ENCODE data around the gene BCORL1. TPM values are rescaled to one million over a fixed set of nuclear protein-coding genes. Genes with fewer than 3 reads are reported as not detected.

Gene BCORL1
- total and polyA plus RNA-seq, 2 of the 4 experiments (the other 2 are of a cell fraction), result 0.54 to 1.6 TPM

GRCh38 chrX:130057209-130057608 lies 74.8 kb downstream of the BCORL1 start:
- H3K9me1 ChIP-seq (ENCODE audit: insufficient read depth, low read length), result no peaks in the 10 kb centered on the region
- H4K8ac ChIP-seq (ENCODE audit: low read depth in 2 of 2, low read length in 2 of 2), result no peak overlapping the region
- no peak overlapping the region for H2BK5ac ChIP-seq (ENCODE audit: low read depth, low read length, poor library complexity, severe bottlenecking)
- H3K27me3 ChIP-seq (ENCODE audit: control insufficient read depth, insufficient read depth, low read length), result no peaks in the 10 kb centered on the region; the same call in 1 of the 2 replicates
- H2BK20ac ChIP-seq (ENCODE audit: low read depth, low read length), result no peak overlapping the region
- no peak overlapping the region for H3K56ac ChIP-seq (ENCODE audit: extremely low read depth, insufficient read depth, low read length)
- H2BK120ac ChIP-seq (ENCODE audit: low read depth, low read length), result no peak overlapping the region
- H2BK15ac ChIP-seq (ENCODE audit: low read depth, low read length), result no peak overlapping the region
- peaks cover 3% of the 10 kb centered on the region; the same call in 1 of the 2 replicates for H3K4me1 ChIP-seq (ENCODE audit: control insufficient read depth, insufficient read depth, low read length)
- in situ Hi-C loops (cut with MboI; ENCODE audit: low sequenced_read_pairs) (no loop called here), dilution Hi-C loops (cut with HindIII; ENCODE audit: low sequenced_read_pairs, unreplicated experiment) (no loop called here), intact Hi-C loops (cut with micrococcal nuclease) (no loop called here)
- no peaks in the 10 kb centered on the region for H4K20me1 ChIP-seq (ENCODE audit: insufficient read depth, low read length)
- no CpG with 5 or more reads among the region's 9 CpGs for WGBS, 2 experiments (ENCODE audit: extremely low coverage in 2 of 2, insufficient read length in 1 of 2)
- no peak overlapping the region for H3K14ac ChIP-seq (replicated peaks; ENCODE audit: low read depth, low read length)
- ChIA-PET CTCF (no interaction called here), POLR2A (ENCODE audit: unreplicated experiment) (no interaction called here)
- no peak overlapping the region for H2AK9ac ChIP-seq (replicated peaks; ENCODE audit: low read depth, low read length, poor library complexity)
- no peak overlapping the region for H3K9ac ChIP-seq (ENCODE audit: low read depth, low read length)
- H3K9me3 ChIP-seq (ENCODE audit: control insufficient read depth, insufficient read depth, low read length), result no peaks in the 10 kb centered on the region
- H3K4me2 ChIP-seq (ENCODE audit: low read depth, low read length), result no peak overlapping the region
- H3K36me3 ChIP-seq (ENCODE audit: control insufficient read depth, insufficient read depth, low read length), result peaks cover 1% of the 10 kb centered on the region; the same call in 1 of the 2 replicates
- ATAC-seq (ENCODE audit: low read depth) (no peak), DNase-seq (no peak)
- TF ChIP-seq MAFK (IDR thresholded peaks at IDR 0.05; ENCODE audit: low read depth, low read length), result no peak
- TF ChIP-seq ELK1 (IDR thresholded peaks at IDR 0.05; ENCODE audit: borderline replicate concordance, low read depth, low read length), result no peak
- no peak for TF ChIP-seq RAD21 (IDR thresholded peaks at IDR 0.05; ENCODE audit: low read length)
- no peak for TF ChIP-seq POLR2A (IDR thresholded peaks at IDR 0.05; ENCODE audit: low read depth, low read length)
- no peak overlapping the region for H3K18ac ChIP-seq (ENCODE audit: low read depth, low read length)
- no peak overlapping the region for H4K5ac ChIP-seq (ENCODE audit: low read depth, low read length)
- no peak overlapping the region for H3K27ac ChIP-seq (ENCODE audit: insufficient read depth, low read length)
- BruUV-seq (replicated peaks), result no TSS peak
- H3K79me1 ChIP-seq (ENCODE audit: low read depth in 1 of 2, low read length in 2 of 2), result no peaks in the 10 kb centered on the region
- no peak overlapping the region for H4K91ac ChIP-seq (ENCODE audit: insufficient read depth, low read depth, low read length)
- no peak overlapping the region for H3K4ac ChIP-seq (ENCODE audit: low read depth, low read length)
- no peak overlapping the region for H3K4me3 ChIP-seq (ENCODE audit: insufficient read depth, low read depth, low read length)
- no peak overlapping the region for H3K23ac ChIP-seq (ENCODE audit: low read depth, low read length)
- no peak overlapping the region for H2AFZ ChIP-seq (replicated peaks; ENCODE audit: low read length, poor library complexity)
- no peak overlapping the region for H2AK5ac ChIP-seq (ENCODE audit: low read depth, low read length)

Data from IMR-90 (cell line).